ENCODE results near the gene AP3D1. TPM values are rescaled to one million over a fixed set of nuclear protein-coding genes. Genes with fewer than 3 reads are reported as not detected.
A peak's percentile ranks its signal among the peaks of the same experiment; 100 is the strongest.

Gene AP3D1
- total RNA-seq, 1 experiment from 2014 or later = 103 TPM

DNA sequence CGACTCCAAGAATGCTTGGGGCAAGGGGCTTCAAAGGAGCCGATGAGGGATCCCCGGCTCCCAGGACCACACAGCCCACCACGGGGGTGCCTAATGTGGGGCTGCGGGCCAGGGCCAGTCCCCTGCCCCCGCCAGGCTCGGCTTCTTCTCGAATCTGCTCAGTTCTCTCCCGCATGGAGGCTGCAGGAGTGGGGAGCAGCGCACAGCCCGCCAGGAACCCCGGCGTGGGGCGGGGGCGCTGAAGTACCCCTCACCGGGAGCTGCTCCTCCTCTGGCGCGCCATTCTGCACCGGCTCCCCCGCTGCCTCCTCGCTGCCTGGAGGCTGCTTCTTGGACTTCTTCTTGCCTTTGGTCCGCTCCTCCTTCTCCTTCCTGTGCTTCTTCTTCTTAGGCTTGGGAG is 39.9 kb downstream of the AP3D1 start:
- intact Hi-C loops (cut with micrococcal nuclease) = no loop called here
- peaks cover 24% of the 10 kb centered on the region for H3K36me3 ChIP-seq (ENCODE audit: low read depth, low read length)
- ATAC-seq (no peak), DNase-seq (no peak)
- ChIA-PET POLR2A (ENCODE audit: unreplicated experiment) (no interaction called here), CTCF (no interaction called here)
- no peaks in the 10 kb centered on the region for H3K9me3 ChIP-seq (ENCODE audit: low read length)
- TF ChIP-seq EZH2 (IDR thresholded peaks at IDR 0.05; ENCODE audit: low read length, unreplicated experiment) (no peak), CTCF (conservative IDR thresholded peaks at IDR 0.05; ENCODE audit: low read depth, low read length) (no peak), EZH2phosphoT487 (IDR thresholded peaks at IDR 0.05; ENCODE audit: borderline replicate concordance, low read length) (no peak)
- H3K27ac ChIP-seq (ENCODE audit: low read length) = no peak overlapping the region
- no peaks in the 10 kb centered on the region for H3F3A ChIP-seq (ENCODE audit: low read length, unreplicated experiment)
- no peak overlapping the region for H3K9ac ChIP-seq (ENCODE audit: low read length)
- no peaks in the 10 kb centered on the region for H3K4me1 ChIP-seq (ENCODE audit: insufficient read depth, low read length)
- H3K4me2 ChIP-seq (ENCODE audit: low read length) = no peak overlapping the region
- no peak overlapping the region for H3K4me3 ChIP-seq (ENCODE audit: low read length)
- no TSS peak for BruUV-seq (replicated peaks)
- H3K27me3 ChIP-seq (ENCODE audit: low read length) = no peaks in the 10 kb centered on the region
- no peaks in the 10 kb centered on the region for H3K79me2 ChIP-seq (ENCODE audit: low read length)
- H3K9me2 ChIP-seq (replicated peaks; ENCODE audit: low read length) = no peaks in the 10 kb centered on the region
- H4K20me1 ChIP-seq (ENCODE audit: low read length) = no peaks in the 10 kb centered on the region
- H2AFZ ChIP-seq (ENCODE audit: low read length) = no peak overlapping the region

DNA sequence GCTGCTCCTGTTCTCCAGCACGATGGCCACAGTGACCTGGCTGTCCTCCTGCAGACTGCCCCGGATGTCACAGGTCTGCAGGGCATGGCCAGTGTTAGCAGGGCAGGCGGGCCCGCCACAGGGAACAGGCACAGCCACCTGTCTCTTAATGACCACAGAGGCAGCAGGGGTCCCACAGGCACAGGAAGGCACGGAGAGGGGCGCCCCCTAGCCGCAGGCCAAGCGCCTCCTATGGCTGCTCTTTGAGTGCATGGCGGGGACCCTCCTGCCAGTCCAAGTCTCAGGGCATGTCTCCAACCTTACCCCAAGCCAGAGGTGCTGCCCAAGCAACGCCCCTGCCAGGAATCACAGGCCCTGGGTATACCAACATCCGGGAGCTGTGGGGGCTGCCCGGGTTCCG is 40.5 kb downstream of the AP3D1 start:
- Histone ChIP-seq H3K4me3 (ENCODE audit: low read length) (no peak overlapping the region), H3K79me2 (ENCODE audit: low read length) (no peaks in the 10 kb centered on the region), H2AFZ (ENCODE audit: low read length) (no peak overlapping the region), H3F3A (ENCODE audit: low read length, unreplicated experiment) (no peaks in the 10 kb centered on the region), H3K9me3 (ENCODE audit: low read length) (no peaks in the 10 kb centered on the region), H4K20me1 (ENCODE audit: low read length) (no peaks in the 10 kb centered on the region), H3K36me3 (ENCODE audit: low read depth, low read length) (peaks cover 30% of the 10 kb centered on the region), H3K4me1 (ENCODE audit: insufficient read depth, low read length) (no peaks in the 10 kb centered on the region), H3K9me2 (replicated peaks; ENCODE audit: low read length) (no peaks in the 10 kb centered on the region), H3K4me2 (ENCODE audit: low read length) (no peak overlapping the region), H3K9ac (ENCODE audit: low read length) (no peak overlapping the region), H3K27ac (ENCODE audit: low read length) (no peak overlapping the region), H3K27me3 (ENCODE audit: low read length) (no peaks in the 10 kb centered on the region)
- DNase-seq (no peak), ATAC-seq (no peak)
- ChIA-PET CTCF (no interaction called here), POLR2A (ENCODE audit: unreplicated experiment) (no interaction called here)
- intact Hi-C loops (cut with micrococcal nuclease) = no loop called here
- TF ChIP-seq EZH2phosphoT487 (IDR thresholded peaks at IDR 0.05; ENCODE audit: borderline replicate concordance, low read length) (no peak), CTCF (conservative IDR thresholded peaks at IDR 0.05; ENCODE audit: low read depth, low read length) (peak; percentile 24; the same call in 1 of the 2 replicates)
- BruUV-seq (replicated peaks) = no TSS peak

- H3K4me1 ChIP-seq (ENCODE audit: insufficient read depth, low read length) = no peaks in the 10 kb centered on the region
- POLR2A ChIA-PET (ENCODE audit: unreplicated experiment) = no interaction called here
- no peaks in the 10 kb centered on the region for H3F3A ChIP-seq (ENCODE audit: low read length, unreplicated experiment)
- H3K9me3 ChIP-seq (ENCODE audit: low read length) = no peaks in the 10 kb centered on the region
- H3K4me3 ChIP-seq (ENCODE audit: low read length) = no peak overlapping the region
- no peaks in the 10 kb centered on the region for H3K9me2 ChIP-seq (replicated peaks; ENCODE audit: low read length)
- H3K79me2 ChIP-seq (ENCODE audit: low read length) = peaks cover 3% of the 10 kb centered on the region; the same call in 1 of the 2 replicates
- TF ChIP-seq CTCF (conservative IDR thresholded peaks at IDR 0.05; ENCODE audit: low read depth, low read length) (no peak), EZH2 (IDR thresholded peaks at IDR 0.05; ENCODE audit: low read length, unreplicated experiment) (no peak), EZH2phosphoT487 (IDR thresholded peaks at IDR 0.05; ENCODE audit: borderline replicate concordance, low read length) (no peak)
- DNase-seq = no peak
- no peaks in the 10 kb centered on the region for H4K20me1 ChIP-seq (ENCODE audit: low read length)
- intact Hi-C loops (cut with micrococcal nuclease) = no loop called here
- ATAC-seq = no peak
- H3K27ac ChIP-seq (ENCODE audit: low read length) = no peak overlapping the region
- H3K27me3 ChIP-seq (ENCODE audit: low read length) = no peaks in the 10 kb centered on the region
- H3K36me3 ChIP-seq (ENCODE audit: low read depth, low read length) = peaks cover 40% of the 10 kb centered on the region
- BruUV-seq (replicated peaks) = no TSS peak
- CTCF ChIA-PET = no interaction called here
- no peak overlapping the region for H3K4me2 ChIP-seq (ENCODE audit: low read length)
- H2AFZ ChIP-seq (ENCODE audit: low read length) = no peak overlapping the region
- H3K9ac ChIP-seq (ENCODE audit: low read length) = no peak overlapping the region
These were observed 42.1 kb downstream of the AP3D1 start for GRCh38 chr19:2109046-2109864.

Measured in PC-3 (cell line).